Neuronal stem cell (in vitro differentiated cells): ENCODE results near the gene KRT222.
A peak's percentile ranks its signal among the peaks of the same experiment; 100 is the strongest.

Experiments used
- DNase-seq: peaks from one replicate; pipeline ENCODE4 v3.0.0-alpha.2; 2013; ENCODE audit warnings: low spot score
- H2AFZ ChIP-seq: one replicate; pipeline ENCODE4 v1.6.1; 2013; ENCODE audit warnings: mild to moderate bottlenecking, low read length, inconsistent platforms
- H2AK5ac ChIP-seq: 2 replicates; pipeline ENCODE4 v1.6.1; 2013; ENCODE audit warnings: low read depth, mild to moderate bottlenecking, inconsistent platforms, low read length, moderate library complexity, mixed read lengths
- H2BK120ac ChIP-seq: 2 replicates; pipeline ENCODE4 v1.6.1; 2013; ENCODE audit warnings: low read depth, mild to moderate bottlenecking, inconsistent platforms, low read length, moderate library complexity, mixed read lengths
- H2BK12ac ChIP-seq: one replicate; pipeline ENCODE4 v1.6.1; 2013; ENCODE audit warnings: low read length, inconsistent platforms
- H2BK15ac ChIP-seq: 2 replicates; pipeline ENCODE4 v1.6.1; 2013; ENCODE audit warnings: mild to moderate bottlenecking, low read length, inconsistent platforms, mixed read lengths
- H2BK5ac ChIP-seq: one replicate; pipeline ENCODE4 v1.6.1; 2013; ENCODE audit warnings: inconsistent platforms, mild to moderate bottlenecking, low read length, moderate library complexity
- H3K14ac ChIP-seq: one replicate; pipeline ENCODE4 v1.6.1; 2013; ENCODE audit warnings: low read length, inconsistent platforms
- H3K18ac ChIP-seq: 2 replicates; pipeline ENCODE4 v1.6.1; 2013; ENCODE audit warnings: low read length, inconsistent platforms
- H3K23ac ChIP-seq: 2 replicates; pipeline ENCODE4 v1.6.1; 2013; ENCODE audit warnings: low read depth, mild to moderate bottlenecking, mixed read lengths, low read length, inconsistent platforms; ENCODE audit not compliant: poor library complexity
- H3K27ac ChIP-seq: replicated peaks from 3 replicates; pipeline ENCODE4 v1.5.1; 2013; ENCODE audit warnings: low read length, inconsistent platforms
- H3K27me3 ChIP-seq, 3 experiments: 2 replicates each; pipeline ENCODE4 v1.6.1; 2013; ENCODE audit warnings: low read length in 3 of 3, mild to moderate bottlenecking in 2 of 3, inconsistent platforms in 1 of 3, low read depth in 1 of 3, mixed read lengths in 1 of 3, moderate library complexity in 1 of 3; ENCODE audit not compliant: control insufficient read depth in 3 of 3, insufficient read depth in 3 of 3
- H3K36me3 ChIP-seq, 2 donors: replicated peaks in 1 of 2; 2 replicates each; pipeline ENCODE4 v1.6.1; 2013; ENCODE audit warnings: low read length in 2 of 2; ENCODE audit not compliant: control insufficient read depth in 2 of 2, insufficient read depth in 2 of 2
- H3K4ac ChIP-seq: 2 replicates; pipeline ENCODE4 v1.6.1; 2013; ENCODE audit warnings: inconsistent platforms, mild to moderate bottlenecking, low read length, moderate library complexity
- H3K4me1 ChIP-seq, 2 donors: 1 replicate in 1 of 2; 2 replicates in 1 of 2; pipeline ENCODE4 v1.6.1; 2013; ENCODE audit warnings: low read length in 2 of 2, low read depth in 1 of 2; ENCODE audit not compliant: control insufficient read depth in 2 of 2, insufficient read depth in 1 of 2
- H3K4me2 ChIP-seq: one replicate; pipeline ENCODE4 v1.6.1; 2013; ENCODE audit warnings: mild to moderate bottlenecking, low read length, inconsistent platforms; ENCODE audit not compliant: insufficient read depth, poor library complexity, severe bottlenecking
- H3K4me3 ChIP-seq, 2 donors: 2 replicates each; pipeline ENCODE4 v1.5.1; 2013; ENCODE audit warnings: low read length in 2 of 2, mild to moderate bottlenecking in 2 of 2, inconsistent platforms in 1 of 2, moderate library complexity in 1 of 2
- H3K79me1 ChIP-seq: one replicate; pipeline ENCODE4 v1.6.1; 2013; ENCODE audit warnings: low read depth, mild to moderate bottlenecking, inconsistent platforms, low read length, moderate library complexity
- H3K9ac ChIP-seq: one replicate; pipeline ENCODE4 v1.6.1; 2013; ENCODE audit warnings: mild to moderate bottlenecking, low read depth, low read length, inconsistent platforms; ENCODE audit not compliant: poor library complexity
- H3K9me3 ChIP-seq, 2 donors: replicated peaks in 1 of 2; 2 replicates each; pipeline versions ENCODE3 to v1.6.1; 2013; ENCODE audit warnings: low read length in 2 of 2, mild to moderate bottlenecking in 2 of 2, inconsistent platforms in 1 of 2, low read depth in 1 of 2, mixed read lengths in 1 of 2, moderate library complexity in 1 of 2; ENCODE audit not compliant: control insufficient read depth in 2 of 2, insufficient read depth in 1 of 2
- H4K8ac ChIP-seq: one replicate; pipeline ENCODE4 v1.6.1; 2013; ENCODE audit warnings: low read depth, mild to moderate bottlenecking, inconsistent platforms, low read length, moderate library complexity
- H4K91ac ChIP-seq: one replicate; pipeline ENCODE4 v1.6.1; 2013; ENCODE audit warnings: low read length, low read depth, mild to moderate bottlenecking, inconsistent platforms; ENCODE audit not compliant: poor library complexity
- WGBS, 2 donors: extraction: QIAGEN DNeasy Blood & Tissue Kit; methylation state at CpG; one replicate each; pipeline ENCODE4 v1.1.7; 2013; ENCODE audit warnings: missing lambda C conversion rate in 2 of 2, mixed read lengths in 1 of 2; ENCODE audit not compliant: insufficient read length in 2 of 2, insufficient replicate concordance in 1 of 2; ENCODE audit errors: extremely low coverage in 2 of 2; 5-methylcytosine and 5-hydroxymethylcytosine counted together

The KRT222 gene

DNA sequence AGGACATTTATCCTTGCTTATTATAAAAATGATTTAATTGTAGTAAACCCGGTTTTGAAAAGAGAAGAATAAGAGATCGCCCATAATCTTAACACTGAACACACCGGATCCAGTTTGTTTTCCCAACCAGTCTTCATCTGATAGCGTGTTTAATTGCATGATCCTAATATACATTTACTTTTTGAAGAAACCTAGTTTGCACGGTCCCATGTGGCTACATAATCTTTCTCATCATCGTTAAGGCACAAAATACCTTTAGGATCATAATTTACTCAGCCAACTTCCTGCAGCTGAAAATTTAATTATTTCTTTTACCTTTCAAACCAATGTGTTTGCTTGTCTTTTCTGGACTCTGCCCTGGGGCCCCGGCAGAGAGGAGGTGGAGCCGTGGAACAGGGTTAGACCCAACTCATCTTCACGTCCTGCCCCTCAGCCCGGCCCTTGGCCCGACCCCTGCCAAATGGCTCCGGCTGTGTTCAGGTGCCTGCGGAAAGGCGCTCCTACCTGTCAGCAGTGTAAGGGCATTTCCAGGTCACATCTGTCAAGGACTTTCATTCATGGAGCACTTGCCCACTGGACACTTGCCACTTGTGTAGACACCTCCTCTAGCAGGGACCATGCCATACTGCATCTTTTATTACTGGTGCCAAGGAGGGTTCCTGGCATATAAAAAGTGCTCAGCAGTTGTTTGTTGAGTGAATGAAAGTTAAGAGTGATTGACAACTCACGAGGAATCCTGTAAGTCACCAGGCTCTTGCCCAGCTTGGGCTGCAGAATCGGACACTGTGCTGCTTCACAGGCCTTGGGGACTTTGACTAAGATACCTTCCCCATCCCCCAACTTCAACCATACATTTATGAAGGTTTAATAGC is 46.0 kb downstream of the KRT222 start:
- Histone ChIP-seq H2BK15ac (no peak overlapping the region), H2AK5ac (peak overlapping the region; percentile 17), H3K27me3 (peaks cover 0 to 47% (median 2%) of the 10 kb centered on the region in 3 experiments), H2BK5ac (no peak overlapping the region), H3K9ac (no peak overlapping the region), H3K4me3 (no peak overlapping the region), H2AFZ (no peak overlapping the region), H4K8ac (no peak overlapping the region), H2BK12ac (no peak overlapping the region), H3K36me3 (no peaks in the 10 kb centered on the region), H3K79me1 (no peaks in the 10 kb centered on the region), H4K91ac (no peak overlapping the region), H3K18ac (no peak overlapping the region), H3K23ac (no peak overlapping the region), H3K9me3 (no peaks in the 10 kb centered on the region), H3K4me2 (no peak overlapping the region), H3K4ac (no peak overlapping the region), H3K4me1 (peaks cover 0 to 4% of the 10 kb centered on the region in 2 donors), H3K27ac (no peak overlapping the region), H2BK120ac (no peak overlapping the region), H3K14ac (no peak overlapping the region)
- no peak for DNase-seq
- no CpG with 5 or more reads among the region's 16 CpGs for WGBS, 2 donors

DNA sequence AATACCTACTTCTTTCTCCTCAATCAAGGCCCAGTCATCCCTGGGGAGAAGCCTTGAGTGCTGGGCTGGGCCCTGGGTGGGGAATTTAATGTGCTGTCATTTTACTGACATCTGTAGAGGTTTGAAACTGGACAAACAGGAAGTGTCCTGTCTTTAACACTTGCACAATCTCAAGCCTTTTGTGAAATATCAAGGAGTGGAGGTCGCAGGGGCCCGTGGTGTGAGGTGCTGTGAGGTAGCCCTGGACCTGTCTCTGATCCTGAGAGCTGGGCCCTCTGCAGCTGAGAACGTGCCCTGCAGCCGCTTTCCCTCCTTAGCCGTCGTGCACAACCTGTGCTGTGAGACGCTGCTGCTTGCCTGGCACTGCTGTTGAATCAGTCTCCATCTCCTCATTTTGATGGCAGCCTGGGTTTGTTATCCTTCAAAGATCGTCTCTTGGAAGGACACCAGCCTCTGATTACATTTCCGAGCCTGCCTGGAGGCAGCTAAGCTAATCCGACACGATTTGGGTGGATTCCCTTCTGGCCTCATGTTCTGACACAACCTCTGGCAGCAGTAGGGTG is 47.2 kb downstream of the KRT222 start:
- H2BK120ac ChIP-seq = no peak overlapping the region
- no peak overlapping the region for H3K14ac ChIP-seq
- DNase-seq = no peak
- H3K4ac ChIP-seq = no peak overlapping the region
- whole genome bisulfite sequencing, 2 donors = no CpG with 5 or more reads among the region's 11 CpGs
- H2BK12ac ChIP-seq = no peak overlapping the region
- H3K9ac ChIP-seq = no peak overlapping the region
- H3K27ac ChIP-seq = no peak overlapping the region
- H3K36me3 ChIP-seq = no peaks in the 10 kb centered on the region
- no peaks in the 10 kb centered on the region for H3K9me3 ChIP-seq
- peaks cover 0 to 4% of the 10 kb centered on the region in 2 donors for H3K4me1 ChIP-seq
- no peak overlapping the region for H4K8ac ChIP-seq
- H3K27me3 ChIP-seq = peaks cover 0 to 53% (median 2%) of the 10 kb centered on the region in 3 experiments
- H4K91ac ChIP-seq = no peak overlapping the region
- H2BK15ac ChIP-seq = no peak overlapping the region
- H3K4me3 ChIP-seq = no peak overlapping the region
- no peak overlapping the region for H2AK5ac ChIP-seq
- H3K23ac ChIP-seq = no peak overlapping the region
- H2AFZ ChIP-seq = no peak overlapping the region
- no peaks in the 10 kb centered on the region for H3K79me1 ChIP-seq
- H3K4me2 ChIP-seq = no peak overlapping the region
- H2BK5ac ChIP-seq = no peak overlapping the region
- no peak overlapping the region for H3K18ac ChIP-seq

DNA sequence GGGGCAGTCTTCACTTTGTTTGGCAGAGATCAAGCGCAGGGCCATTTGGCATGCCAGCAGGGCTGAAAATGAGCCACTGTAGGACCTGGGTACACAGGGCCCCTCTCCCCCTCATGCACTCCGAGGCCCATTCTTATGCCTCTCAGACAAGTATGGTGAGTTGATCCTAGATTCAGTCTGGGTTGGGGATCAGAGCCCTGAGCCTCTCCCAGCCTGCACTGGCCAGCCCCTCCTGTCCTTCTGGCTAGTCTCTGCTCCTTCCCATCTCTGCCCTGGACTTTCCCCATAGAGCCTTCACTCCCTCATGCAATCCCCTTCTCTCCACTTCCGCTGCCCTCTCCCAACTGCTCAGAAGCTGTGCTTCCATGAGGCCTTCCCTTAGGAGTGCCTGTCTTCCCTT is 48.4 kb downstream of the KRT222 start:
- no CpG with 5 or more reads among the region's 3 CpGs for WGBS, 2 donors

DNA sequence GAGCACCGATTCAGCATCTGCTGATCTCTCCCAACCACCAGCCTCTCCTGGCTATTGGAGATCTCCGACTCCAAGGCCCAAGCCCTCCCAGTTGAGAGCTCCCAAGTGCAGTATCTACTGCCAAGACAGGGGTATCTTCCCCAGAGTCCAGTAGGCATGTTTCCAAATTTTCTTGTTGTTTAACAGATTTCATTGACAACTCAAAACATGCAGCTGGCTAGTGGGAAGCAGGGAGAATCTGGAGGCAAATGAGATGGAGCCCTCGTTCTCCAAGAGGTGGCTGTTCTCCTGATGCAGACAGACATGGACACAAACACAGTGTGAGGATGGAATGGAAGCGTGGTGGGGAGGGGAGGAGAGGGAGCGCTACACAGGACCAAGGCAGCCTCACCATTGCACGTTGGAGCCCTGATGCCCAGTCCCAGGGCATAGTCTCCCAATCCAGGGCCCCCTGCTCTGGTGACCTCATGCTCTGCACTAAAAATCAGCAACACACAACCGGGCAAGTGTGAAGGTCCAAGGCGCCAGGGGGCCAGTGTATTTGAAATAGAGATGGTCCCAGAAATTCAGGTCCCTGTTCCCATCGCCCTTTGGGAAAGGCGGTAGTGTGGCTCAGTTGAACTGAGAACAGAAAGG is 49.0 kb downstream of the KRT222 start:
- peaks cover 0 to 55% (median 2%) of the 10 kb centered on the region in 3 experiments for H3K27me3 ChIP-seq
- no peak overlapping the region for H2BK120ac ChIP-seq
- no peak overlapping the region for H3K4me2 ChIP-seq
- no peaks in the 10 kb centered on the region for H3K79me1 ChIP-seq
- no peak overlapping the region for H3K9ac ChIP-seq
- peak overlapping the region; percentile 18 for H2BK12ac ChIP-seq
- H2AK5ac ChIP-seq = peak overlapping the region; percentile 47
- no peak overlapping the region for H2BK5ac ChIP-seq
- H3K18ac ChIP-seq = peak overlapping the region; percentile 81
- H2AFZ ChIP-seq = no peak overlapping the region
- no peak overlapping the region for H3K4ac ChIP-seq
- DNase-seq = no peak
- peaks cover 0 to 4% of the 10 kb centered on the region in 2 donors for H3K4me1 ChIP-seq
- no peaks in the 10 kb centered on the region for H3K36me3 ChIP-seq
- peak overlapping the region; percentile 16 for H2BK15ac ChIP-seq
- H3K27ac ChIP-seq = no peak overlapping the region
- H3K4me3 ChIP-seq = no peak overlapping the region
- H4K91ac ChIP-seq = no peak overlapping the region
- no CpG with 5 or more reads among the region's 10 CpGs for whole genome bisulfite sequencing, 2 donors
- H3K23ac ChIP-seq = no peak overlapping the region
- no peak overlapping the region for H4K8ac ChIP-seq
- no peak overlapping the region for H3K14ac ChIP-seq
- no peaks in the 10 kb centered on the region for H3K9me3 ChIP-seq

More for the DNA sequence above, 48.4 kb downstream of the KRT222 start:
- no peaks in the 10 kb centered on the region for H3K79me1 ChIP-seq
- H3K9ac ChIP-seq = no peak overlapping the region
- H2BK12ac ChIP-seq = no peak overlapping the region
- H3K27ac ChIP-seq = no peak overlapping the region
- no peak overlapping the region for H3K14ac ChIP-seq
- H3K18ac ChIP-seq = no peak overlapping the region
- no peak overlapping the region for H2AK5ac ChIP-seq
- H2AFZ ChIP-seq = no peak overlapping the region
- H4K8ac ChIP-seq = no peak overlapping the region
- H2BK120ac ChIP-seq = no peak overlapping the region
- H2BK15ac ChIP-seq = no peak overlapping the region
- peaks cover 0 to 59% (median 2%) of the 10 kb centered on the region in 3 experiments for H3K27me3 ChIP-seq
- no peak overlapping the region for H4K91ac ChIP-seq
- H3K23ac ChIP-seq = no peak overlapping the region
- H3K4ac ChIP-seq = no peak overlapping the region
- peaks cover 0 to 4% of the 10 kb centered on the region in 2 donors for H3K4me1 ChIP-seq
- H2BK5ac ChIP-seq = no peak overlapping the region
- no peak overlapping the region for H3K4me2 ChIP-seq
- no peaks in the 10 kb centered on the region for H3K36me3 ChIP-seq
- no peak for DNase-seq
- H3K4me3 ChIP-seq = no peak overlapping the region
- H3K9me3 ChIP-seq = no peaks in the 10 kb centered on the region
